Activated naive CD8-positive, alpha-beta T cell (primary cell): ENCODE data around the gene RBFOX2.

Experiments
- H3K27ac Mint-ChIP-seq: one replicate; pipeline ENCODE4 v1.8.0; 2021; ENCODE audit warnings: mixed read lengths
- H3K27me3 Mint-ChIP-seq: one replicate; pipeline ENCODE4 v1.8.0; 2021; ENCODE audit warnings: mixed read lengths
- H3K36me3 Mint-ChIP-seq: one replicate; pipeline ENCODE4 v1.8.0; 2021; ENCODE audit warnings: mixed read lengths
- H3K4me1 Mint-ChIP-seq: one replicate; pipeline ENCODE4 v1.8.0; 2021; ENCODE audit warnings: low read depth, mixed read lengths
- H3K4me3 Mint-ChIP-seq: one replicate; pipeline ENCODE4 v1.8.0; 2021; ENCODE audit warnings: mild to moderate bottlenecking, mixed read lengths
- H3K9me3 Mint-ChIP-seq: one replicate; pipeline ENCODE4 v1.8.0; 2021; ENCODE audit warnings: low read depth, mixed read lengths

The RBFOX2 gene

GRCh38 chr22:35984183-35985175 is 44.1 kb downstream of the RBFOX2 start:
- H3K4me3 Mint-ChIP-seq = no peak overlapping the region
- no peak overlapping the region for H3K27ac Mint-ChIP-seq
- H3K36me3 Mint-ChIP-seq = peaks cover 3% of the 10 kb centered on the region
- no peaks in the 10 kb centered on the region for H3K4me1 Mint-ChIP-seq
- H3K9me3 Mint-ChIP-seq = no peaks in the 10 kb centered on the region
- H3K27me3 Mint-ChIP-seq = peaks cover 8% of the 10 kb centered on the region

GRCh38 chr22:35981900-35982299 is 46.7 kb downstream of the RBFOX2 start:
- no peak overlapping the region for H3K4me3 Mint-ChIP-seq
- peaks cover 3% of the 10 kb centered on the region for H3K36me3 Mint-ChIP-seq
- H3K27me3 Mint-ChIP-seq = peaks cover 8% of the 10 kb centered on the region
- no peaks in the 10 kb centered on the region for H3K9me3 Mint-ChIP-seq
- no peaks in the 10 kb centered on the region for H3K4me1 Mint-ChIP-seq
- no peak overlapping the region for H3K27ac Mint-ChIP-seq

GRCh38 chr22:35978889-35979288 is 49.7 kb downstream of the RBFOX2 start:
- Mint-ChIP-seq H3K27me3 (peaks cover 9% of the 10 kb centered on the region), H3K4me3 (no peak overlapping the region), H3K36me3 (no peaks in the 10 kb centered on the region), H3K27ac (no peak overlapping the region), H3K4me1 (no peaks in the 10 kb centered on the region), H3K9me3 (no peaks in the 10 kb centered on the region)

- Mint-ChIP-seq H3K27ac (no peak overlapping the region), H3K9me3 (no peaks in the 10 kb centered on the region), H3K27me3 (peaks cover 8% of the 10 kb centered on the region), H3K4me1 (no peaks in the 10 kb centered on the region), H3K36me3 (no peaks in the 10 kb centered on the region), H3K4me3 (no peak overlapping the region)
Observed at GRCh38 chr22:35978201-35978600, 50.4 kb downstream of the RBFOX2 start.

- H3K27me3 Mint-ChIP-seq = peaks cover 8% of the 10 kb centered on the region
- no peaks in the 10 kb centered on the region for H3K4me1 Mint-ChIP-seq
- H3K27ac Mint-ChIP-seq = no peak overlapping the region
- no peak overlapping the region for H3K4me3 Mint-ChIP-seq
- H3K36me3 Mint-ChIP-seq = no peaks in the 10 kb centered on the region
- no peaks in the 10 kb centered on the region for H3K9me3 Mint-ChIP-seq
Observed at GRCh38 chr22:35977136-35977535, 51.5 kb downstream of the RBFOX2 start.

- Mint-ChIP-seq H3K36me3 (no peaks in the 10 kb centered on the region), H3K4me3 (no peak overlapping the region), H3K4me1 (peaks cover 1% of the 10 kb centered on the region), H3K27ac (no peak overlapping the region), H3K27me3 (peaks cover 5% of the 10 kb centered on the region), H3K9me3 (no peaks in the 10 kb centered on the region)
Observed at GRCh38 chr22:35973388-35973787, 55.2 kb downstream of the RBFOX2 start.

- Mint-ChIP-seq H3K4me1 (peaks cover 1% of the 10 kb centered on the region), H3K27me3 (peaks cover 5% of the 10 kb centered on the region), H3K36me3 (no peaks in the 10 kb centered on the region), H3K27ac (no peak overlapping the region), H3K4me3 (no peak overlapping the region), H3K9me3 (no peaks in the 10 kb centered on the region)
Observed at GRCh38 chr22:35972559-35972958, 56.1 kb downstream of the RBFOX2 start.

GRCh38 chr22:35971456-35972119 is 57.0 kb downstream of the RBFOX2 start:
- peaks cover 1% of the 10 kb centered on the region for H3K4me1 Mint-ChIP-seq
- H3K27me3 Mint-ChIP-seq = peaks cover 5% of the 10 kb centered on the region
- no peaks in the 10 kb centered on the region for H3K36me3 Mint-ChIP-seq
- H3K4me3 Mint-ChIP-seq = no peak overlapping the region
- no peak overlapping the region for H3K27ac Mint-ChIP-seq
- H3K9me3 Mint-ChIP-seq = no peaks in the 10 kb centered on the region

GRCh38 chr22:35970616-35971455 is 57.8 kb downstream of the RBFOX2 start:
- Mint-ChIP-seq H3K9me3 (no peaks in the 10 kb centered on the region), H3K4me3 (no peak overlapping the region), H3K4me1 (peaks cover 1% of the 10 kb centered on the region), H3K27ac (no peak overlapping the region), H3K27me3 (peaks cover 4% of the 10 kb centered on the region), H3K36me3 (no peaks in the 10 kb centered on the region)

- Mint-ChIP-seq H3K9me3 (no peaks in the 10 kb centered on the region), H3K27me3 (peaks cover 2% of the 10 kb centered on the region), H3K4me3 (no peak overlapping the region), H3K4me1 (peaks cover 1% of the 10 kb centered on the region), H3K27ac (no peak overlapping the region), H3K36me3 (no peaks in the 10 kb centered on the region)
Observed at GRCh38 chr22:35967046-35967397, 61.6 kb downstream of the RBFOX2 start.

GRCh38 chr22:35966314-35967045 is 62.1 kb downstream of the RBFOX2 start:
- H3K27me3 Mint-ChIP-seq = peaks cover 2% of the 10 kb centered on the region
- no peaks in the 10 kb centered on the region for H3K4me1 Mint-ChIP-seq
- H3K9me3 Mint-ChIP-seq = no peaks in the 10 kb centered on the region
- no peak overlapping the region for H3K4me3 Mint-ChIP-seq
- H3K27ac Mint-ChIP-seq = no peak overlapping the region
- no peaks in the 10 kb centered on the region for H3K36me3 Mint-ChIP-seq

- H3K4me3 Mint-ChIP-seq = no peak overlapping the region
Observed at GRCh38 chr22:35963237-35963810, 65.3 kb downstream of the RBFOX2 start.

GRCh38 chr22:35961480-35962295 is 66.9 kb downstream of the RBFOX2 start:
- Mint-ChIP-seq H3K36me3 (no peaks in the 10 kb centered on the region), H3K4me1 (no peaks in the 10 kb centered on the region), H3K27me3 (peaks cover 3% of the 10 kb centered on the region), H3K9me3 (no peaks in the 10 kb centered on the region), H3K4me3 (no peak overlapping the region), H3K27ac (no peak overlapping the region)

More at GRCh38 chr22:35963237-35963810, 65.3 kb downstream of the RBFOX2 start:
- H3K4me1 Mint-ChIP-seq = no peaks in the 10 kb centered on the region
- no peak overlapping the region for H3K27ac Mint-ChIP-seq
- no peaks in the 10 kb centered on the region for H3K36me3 Mint-ChIP-seq
- H3K27me3 Mint-ChIP-seq = peaks cover 3% of the 10 kb centered on the region
- no peaks in the 10 kb centered on the region for H3K9me3 Mint-ChIP-seq
